IPS-18c (cell line): ENCODE measurements around the gene LTBP3.

Experiments used
- H3K4me3 ChIP-seq: 2 replicates; pipeline ENCODE4 v1.7.0; 2013; ENCODE audit warnings: low read depth, mild to moderate bottlenecking, low read length, moderate library complexity; ENCODE audit not compliant: insufficient read depth
- H3K9me3 ChIP-seq: one replicate; pipeline ENCODE4 v1.6.1; 2013; ENCODE audit warnings: mild to moderate bottlenecking, low read length, moderate library complexity; ENCODE audit not compliant: control insufficient read depth, insufficient read depth

The LTBP3 gene

GRCh38 chr11:65588199-65589054 lies 30.3 kb upstream of the LTBP3 start:
- H3K4me3 ChIP-seq: no peak overlapping the region
- H3K9me3 ChIP-seq: no peaks in the 10 kb centered on the region

GRCh38 chr11:65586676-65587075 lies 28.5 kb upstream of the LTBP3 start:
- Histone ChIP-seq H3K4me3 (no peak overlapping the region), H3K9me3 (no peaks in the 10 kb centered on the region)

- Histone ChIP-seq H3K9me3 (no peaks in the 10 kb centered on the region), H3K4me3 (no peak overlapping the region)
Observed at GRCh38 chr11:65586247-65586630, 28.1 kb upstream of the LTBP3 start.

- Histone ChIP-seq H3K9me3 (peaks cover under 1% of the 10 kb centered on the region), H3K4me3 (no peak overlapping the region)
Observed at GRCh38 chr11:65585396-65586246, 27.5 kb upstream of the LTBP3 start.

- no peak overlapping the region for H3K4me3 ChIP-seq
- peaks cover 2% of the 10 kb centered on the region for H3K9me3 ChIP-seq
Observed at GRCh38 chr11:65584723-65585171, 26.6 kb upstream of the LTBP3 start.

GRCh38 chr11:65584106-65584505 lies 25.9 kb upstream of the LTBP3 start:
- peaks cover 2% of the 10 kb centered on the region for H3K9me3 ChIP-seq
- H3K4me3 ChIP-seq: peak overlapping the region; percentile 24

GRCh38 chr11:65583589-65583988 lies 25.4 kb upstream of the LTBP3 start:
- H3K4me3 ChIP-seq: no peak overlapping the region
- H3K9me3 ChIP-seq: peaks cover 2% of the 10 kb centered on the region

GRCh38 chr11:65581928-65582327 lies 23.8 kb upstream of the LTBP3 start:
- H3K4me3 ChIP-seq: no peak overlapping the region
- peaks cover 2% of the 10 kb centered on the region for H3K9me3 ChIP-seq

- H3K9me3 ChIP-seq: peaks cover 2% of the 10 kb centered on the region
- no peak overlapping the region for H3K4me3 ChIP-seq
Observed at GRCh38 chr11:65580756-65581155, 22.6 kb upstream of the LTBP3 start.

- Histone ChIP-seq H3K9me3 (peaks cover 2% of the 10 kb centered on the region), H3K4me3 (no peak overlapping the region)
Observed at GRCh38 chr11:65580031-65580692, 22.0 kb upstream of the LTBP3 start.

- peaks cover 2% of the 10 kb centered on the region for H3K9me3 ChIP-seq
- no peak overlapping the region for H3K4me3 ChIP-seq
Observed at GRCh38 chr11:65579291-65579690, 21.1 kb upstream of the LTBP3 start.

GRCh38 chr11:65578667-65579066 lies 20.5 kb upstream of the LTBP3 start:
- Histone ChIP-seq H3K9me3 (peaks cover 2% of the 10 kb centered on the region), H3K4me3 (no peak overlapping the region)

- H3K9me3 ChIP-seq: peaks cover 2% of the 10 kb centered on the region
- no peak overlapping the region for H3K4me3 ChIP-seq
Observed at GRCh38 chr11:65578134-65578533, 20.0 kb upstream of the LTBP3 start.

GRCh38 chr11:65577756-65578109 lies 19.6 kb upstream of the LTBP3 start:
- Histone ChIP-seq H3K4me3 (no peak overlapping the region), H3K9me3 (peaks cover 2% of the 10 kb centered on the region)

GRCh38 chr11:65576867-65577755 lies 19.0 kb upstream of the LTBP3 start:
- H3K9me3 ChIP-seq: peaks cover 2% of the 10 kb centered on the region
- H3K4me3 ChIP-seq: 0 out of 2 replicates have a peak overlapping the region, but pooled peaks have one; percentile 46

- Histone ChIP-seq H3K9me3 (peaks cover 2% of the 10 kb centered on the region), H3K4me3 (peak overlapping the region; percentile 46)
Observed at GRCh38 chr11:65576232-65576866, 18.2 kb upstream of the LTBP3 start.
